Measurements from ENCODE around the gene MAML1. TPM values are rescaled to one million over a fixed set of nuclear protein-coding genes. Genes with fewer than 3 reads are reported as not detected.

Gene MAML1
- total RNA-seq, 1 experiment from 2014 or later: 42.2 TPM

- H3K27ac Mint-ChIP-seq: peak overlapping the region; percentile 72
- TF ChIP-seq KAT7 (CRISPR knock-in tag; IDR thresholded peaks at IDR 0.05; ENCODE audit: borderline replicate concordance) (0 out of 2 replicates have a peak, but pooled peaks have one; percentile 10), GTF2I (CRISPR knock-in tag; conservative IDR thresholded peaks at IDR 0.05) (no peak), ESRRA (CRISPR knock-in tag; IDR thresholded peaks at IDR 0.05; ENCODE audit: borderline replicate concordance) (no peak)
- no peaks in the 10 kb centered on the region for H3K9me3 Mint-ChIP-seq
- peaks cover 38% of the 10 kb centered on the region for H3K4me1 Mint-ChIP-seq
- peaks cover 33% of the 10 kb centered on the region for H3K36me3 Mint-ChIP-seq
- POLR2A ChIA-PET: no interaction called here
- no peak for DNase-seq (ENCODE audit: low spot score)
- H3K4me3 Mint-ChIP-seq: peak overlapping the region; percentile 97
- ATAC-seq: no peak
- CTCF ChIA-PET: interaction anchor here (0.5 to 0.8 kb wide), 2 partner anchors 32 to 43 kb away, joined by 4 to 5 read pairs; no protein-coding TSS in a partner anchor
- no peaks in the 10 kb centered on the region for H3K27me3 Mint-ChIP-seq (ENCODE audit: low read depth)
Observed at GRCh38 chr5:179699616-179700237, 32.9 kb upstream of the MAML1 start.

GRCh38 chr5:179700401-179700918, 32.2 kb upstream of the MAML1 start:
- DNase-seq (ENCODE audit: low spot score) (no peak), ATAC-seq (no peak)
- H3K4me1 Mint-ChIP-seq: peaks cover 45% of the 10 kb centered on the region
- peaks cover 37% of the 10 kb centered on the region for H3K36me3 Mint-ChIP-seq
- no peak overlapping the region; the same call in 1 of the 2 replicates for H3K27ac Mint-ChIP-seq
- ChIA-PET CTCF (no interaction called here), POLR2A (interaction anchor here (0.7 kb wide), 1 partner anchor 11 kb away, joined by 3 read pairs; no protein-coding TSS in a partner anchor)
- H3K9me3 Mint-ChIP-seq: no peaks in the 10 kb centered on the region
- TF ChIP-seq, protein P1, sequence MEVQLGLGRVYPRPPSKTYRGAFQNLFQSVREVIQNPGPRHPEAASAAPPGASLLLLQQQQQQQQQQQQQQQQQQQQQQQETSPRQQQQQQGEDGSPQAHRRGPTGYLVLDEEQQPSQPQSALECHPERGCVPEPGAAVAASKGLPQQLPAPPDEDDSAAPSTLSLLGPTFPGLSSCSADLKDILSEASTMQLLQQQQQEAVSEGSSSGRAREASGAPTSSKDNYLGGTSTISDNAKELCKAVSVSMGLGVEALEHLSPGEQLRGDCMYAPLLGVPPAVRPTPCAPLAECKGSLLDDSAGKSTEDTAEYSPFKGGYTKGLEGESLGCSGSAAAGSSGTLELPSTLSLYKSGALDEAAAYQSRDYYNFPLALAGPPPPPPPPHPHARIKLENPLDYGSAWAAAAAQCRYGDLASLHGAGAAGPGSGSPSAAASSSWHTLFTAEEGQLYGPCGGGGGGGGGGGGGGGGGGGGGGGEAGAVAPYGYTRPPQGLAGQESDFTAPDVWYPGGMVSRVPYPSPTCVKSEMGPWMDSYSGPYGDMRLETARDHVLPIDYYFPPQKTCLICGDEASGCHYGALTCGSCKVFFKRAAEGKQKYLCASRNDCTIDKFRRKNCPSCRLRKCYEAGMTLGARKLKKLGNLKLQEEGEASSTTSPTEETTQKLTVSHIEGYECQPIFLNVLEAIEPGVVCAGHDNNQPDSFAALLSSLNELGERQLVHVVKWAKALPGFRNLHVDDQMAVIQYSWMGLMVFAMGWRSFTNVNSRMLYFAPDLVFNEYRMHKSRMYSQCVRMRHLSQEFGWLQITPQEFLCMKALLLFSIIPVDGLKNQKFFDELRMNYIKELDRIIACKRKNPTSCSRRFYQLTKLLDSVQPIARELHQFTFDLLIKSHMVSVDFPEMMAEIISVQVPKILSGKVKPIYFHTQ (CRISPR knock-in tag; IDR thresholded peaks at IDR 0.05): no peak
- TF ChIP-seq SOX15 (CRISPR knock-in tag; IDR thresholded peaks at IDR 0.05) (no peak), GTF2I (CRISPR knock-in tag; conservative IDR thresholded peaks at IDR 0.05) (no peak), E2F5 (CRISPR knock-in tag; IDR thresholded peaks at IDR 0.05) (no peak), CBFB (CRISPR knock-in tag; IDR thresholded peaks at IDR 0.05; ENCODE audit: low read depth) (no peak), NR3C1 (CRISPR knock-in tag; conservative IDR thresholded peaks at IDR 0.05; ENCODE audit: low read depth) (no peak), TCF7 (CRISPR knock-in tag; IDR thresholded peaks at IDR 0.05; ENCODE audit: low read depth) (no peak), ZNF425 (CRISPR knock-in tag; conservative IDR thresholded peaks at IDR 0.05) (no peak), IRF1 (CRISPR knock-in tag; IDR thresholded peaks at IDR 0.05) (no peak), EMX1 (CRISPR knock-in tag; IDR thresholded peaks at IDR 0.05) (no peak), GRHL2 (CRISPR knock-in tag; IDR thresholded peaks at IDR 0.05; ENCODE audit: insufficient replicate concordance, severe bottlenecking) (no peak), JAZF1 (CRISPR knock-in tag; IDR thresholded peaks at IDR 0.05) (no peak), ATF1 (CRISPR knock-in tag; IDR thresholded peaks at IDR 0.05) (no peak), HMGA2 (CRISPR knock-in tag; IDR thresholded peaks at IDR 0.05) (no peak)
- no peaks in the 10 kb centered on the region for H3K27me3 Mint-ChIP-seq (ENCODE audit: low read depth)
- peak overlapping the region; percentile 97 for H3K4me3 Mint-ChIP-seq

Data from WTC11 (cell line).